BLaER1 (cell line): ENCODE measurements around the gene PRKN.
"Not testable (repeated sequence)": the region's sequence is repeated elsewhere in the genome, so short reads cannot be mapped to it uniquely, and the experiment has no call there.

Experiments used
- H3K27ac ChIP-seq: shearing (Covaris generic); formaldehyde crosslinking; 2 replicates; pipeline ENCODE4 v1.8.1; 2022
- H3K27me3 ChIP-seq: shearing (Covaris generic); formaldehyde crosslinking; 2 replicates; pipeline ENCODE4 v1.8.1; 2022
- H3K36me3 ChIP-seq: shearing (Covaris generic); formaldehyde crosslinking; 2 replicates; pipeline ENCODE4 v1.8.1; 2022
- H3K4me1 ChIP-seq: shearing (Covaris generic); formaldehyde crosslinking; 2 replicates; pipeline ENCODE4 v1.8.1; 2022
- H3K4me2 ChIP-seq: shearing (Covaris generic); formaldehyde crosslinking; 2 replicates; pipeline ENCODE4 v1.8.1; 2022
- H3K4me3 ChIP-seq: shearing (Covaris generic); formaldehyde crosslinking; 2 replicates; pipeline ENCODE4 v1.8.1; 2022
- H3K9ac ChIP-seq: shearing (Covaris generic); formaldehyde crosslinking; 2 replicates; pipeline ENCODE4 v1.8.1; 2022
- H3K9me3 ChIP-seq: shearing (Covaris generic); formaldehyde crosslinking; 2 replicates; pipeline ENCODE4 v1.8.1; 2022
- H4K20me1 ChIP-seq: shearing (Covaris generic); formaldehyde crosslinking; 2 replicates; pipeline ENCODE4 v1.8.1; 2022
- Cebpa-rat ChIP-seq: shearing (Covaris generic); IDR thresholded peaks from 2 replicates; pipeline ENCODE4 v1.8.1; 2022

The PRKN gene

DNA sequence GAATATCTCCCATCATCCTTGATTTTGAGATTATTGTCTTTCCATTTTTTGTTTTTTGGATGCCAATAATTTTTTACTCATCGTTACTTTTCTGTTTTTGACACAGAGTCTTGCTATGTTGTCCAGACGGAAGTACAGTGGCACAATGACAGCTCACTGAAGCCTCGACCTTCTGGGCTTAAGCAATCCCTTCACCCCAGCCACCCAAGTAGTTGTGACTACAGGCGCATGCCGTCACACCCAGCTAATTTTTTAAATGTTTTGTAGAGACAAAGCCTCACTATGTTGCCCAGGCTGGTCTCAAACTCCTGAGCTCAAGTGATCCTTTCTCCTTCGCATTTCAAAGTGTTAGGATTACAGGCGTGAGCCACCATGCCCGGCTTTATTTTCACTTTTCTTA, 851.3 kb downstream of the PRKN start:
- no peak overlapping the region for H3K9ac ChIP-seq
- 0 out of 2 replicates have a peak, but pooled peaks cover 4% of the 10 kb centered on the region for H3K9me3 ChIP-seq
- no peak overlapping the region for H3K27ac ChIP-seq
- no peaks in the 10 kb centered on the region for H4K20me1 ChIP-seq
- H3K4me2 ChIP-seq: no peak overlapping the region
- H3K4me3 ChIP-seq: no peak overlapping the region
- no peaks in the 10 kb centered on the region for H3K4me1 ChIP-seq
- no peak for TF ChIP-seq Cebpa-rat
- no peaks in the 10 kb centered on the region for H3K36me3 ChIP-seq
- no peaks in the 10 kb centered on the region for H3K27me3 ChIP-seq

DNA sequence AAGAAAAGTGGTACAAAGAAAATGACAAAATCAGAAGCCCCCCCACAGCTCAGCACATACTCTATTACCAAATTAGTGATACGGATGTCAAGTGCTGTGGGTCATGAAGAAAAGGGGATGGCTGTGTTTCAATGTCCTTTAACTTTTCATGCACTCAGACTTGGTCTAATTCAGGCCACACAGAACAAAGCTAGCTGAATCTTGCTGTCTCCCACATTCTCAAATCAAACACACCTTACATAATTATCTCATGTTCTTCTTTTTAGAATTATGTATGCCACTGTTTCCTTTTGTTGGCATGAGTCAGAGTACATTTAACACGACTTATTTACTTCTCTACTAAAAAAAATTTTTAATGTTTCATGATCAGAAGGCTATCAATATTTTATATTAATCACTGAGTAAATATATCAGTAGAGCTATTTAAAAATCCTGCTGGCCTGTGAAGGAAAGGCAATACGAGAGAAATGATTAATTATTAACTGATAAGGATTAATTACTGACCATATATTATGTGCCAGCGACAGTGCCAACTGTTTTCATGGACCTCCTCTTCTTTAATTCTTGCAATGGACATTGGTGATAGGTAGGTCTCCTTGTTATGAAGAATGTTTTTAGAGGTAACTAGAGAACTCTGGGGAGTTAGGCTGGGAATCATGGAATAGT, 857.2 kb downstream of the PRKN start:
- Histone ChIP-seq H3K4me3 (no peak overlapping the region), H3K27ac (no peak overlapping the region), H3K27me3 (no peaks in the 10 kb centered on the region), H3K4me1 (no peaks in the 10 kb centered on the region), H3K4me2 (no peak overlapping the region), H3K36me3 (no peaks in the 10 kb centered on the region), H4K20me1 (no peaks in the 10 kb centered on the region), H3K9me3 (no peaks in the 10 kb centered on the region), H3K9ac (no peak overlapping the region)
- TF ChIP-seq Cebpa-rat: no peak

DNA sequence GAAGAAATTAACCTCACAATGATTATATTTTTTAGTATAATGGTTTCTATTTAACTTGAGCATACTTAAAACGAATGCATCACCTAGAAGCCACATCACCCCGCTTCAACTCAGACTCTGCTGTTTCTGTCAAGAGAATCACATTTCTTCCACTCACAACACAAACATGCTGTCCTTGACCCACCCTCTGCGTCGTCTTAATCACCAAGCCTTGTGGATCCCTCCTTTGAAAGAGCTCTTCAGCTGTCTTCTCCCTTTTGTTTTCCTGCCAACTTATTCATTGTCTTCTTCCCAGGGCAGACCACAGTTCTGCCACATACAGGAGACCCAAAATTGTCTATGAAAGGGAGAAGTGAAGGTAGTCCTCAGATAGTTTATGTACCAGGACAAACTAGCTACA, 858.1 kb downstream of the PRKN start:
- Histone ChIP-seq H3K36me3 (no peaks in the 10 kb centered on the region), H3K27me3 (no peaks in the 10 kb centered on the region), H3K9ac (no peak overlapping the region), H3K4me1 (no peaks in the 10 kb centered on the region), H3K4me2 (no peak overlapping the region), H3K4me3 (no peak overlapping the region), H3K27ac (no peak overlapping the region), H4K20me1 (no peaks in the 10 kb centered on the region), H3K9me3 (no peaks in the 10 kb centered on the region)
- TF ChIP-seq Cebpa-rat: no peak

DNA sequence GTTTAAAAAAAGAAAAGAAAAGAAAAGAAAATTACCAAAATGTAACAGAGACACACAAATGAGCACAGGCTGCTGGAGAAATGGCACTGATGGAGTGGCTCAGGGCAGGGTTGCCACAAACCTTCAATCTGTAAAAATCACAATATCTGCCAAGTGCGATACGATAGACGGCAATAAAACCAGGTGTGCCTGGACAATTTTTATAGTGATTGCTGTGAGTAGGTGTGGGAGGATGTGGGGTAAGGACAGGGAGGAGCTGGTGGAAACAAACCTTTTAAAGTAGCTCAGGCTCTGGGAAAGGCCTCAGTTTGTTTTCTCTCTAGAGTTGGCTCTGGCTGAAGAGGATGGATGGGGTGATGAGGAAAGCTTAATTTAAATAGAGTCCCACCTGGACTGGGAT, 861.0 kb downstream of the PRKN start:
- TF ChIP-seq Cebpa-rat: no peak
- Histone ChIP-seq H3K27me3 (no peaks in the 10 kb centered on the region), H3K4me1 (no peaks in the 10 kb centered on the region), H3K4me2 (no peak overlapping the region), H3K4me3 (no peak overlapping the region), H4K20me1 (no peaks in the 10 kb centered on the region), H3K27ac (no peak overlapping the region), H3K9me3 (no peaks in the 10 kb centered on the region), H3K36me3 (no peaks in the 10 kb centered on the region), H3K9ac (no peak overlapping the region)

DNA sequence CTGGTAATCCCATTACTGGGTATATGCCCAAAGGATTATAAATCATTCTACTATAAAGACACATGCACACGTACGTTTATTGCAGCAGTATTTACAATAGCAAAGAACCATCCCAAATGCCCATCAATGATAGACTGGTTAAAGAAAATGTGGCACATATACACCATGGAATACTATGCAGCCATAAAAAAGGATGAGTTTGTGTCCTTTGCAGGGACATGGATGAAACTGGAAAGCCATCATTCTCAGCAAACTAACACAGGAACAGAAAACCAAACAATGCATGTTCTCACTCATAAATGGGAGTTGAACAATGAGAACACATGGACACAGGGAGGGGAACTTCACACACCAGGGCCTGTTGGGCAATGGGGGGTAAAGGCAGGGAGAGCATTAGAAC, 866.5 kb downstream of the PRKN start:
- not testable (repeated sequence) for H4K20me1 ChIP-seq, H3K9me3 ChIP-seq, H3K9ac ChIP-seq, H3K4me3 ChIP-seq, H3K27me3 ChIP-seq, H3K27ac ChIP-seq, H3K4me1 ChIP-seq, H3K36me3 ChIP-seq, H3K4me2 ChIP-seq

DNA sequence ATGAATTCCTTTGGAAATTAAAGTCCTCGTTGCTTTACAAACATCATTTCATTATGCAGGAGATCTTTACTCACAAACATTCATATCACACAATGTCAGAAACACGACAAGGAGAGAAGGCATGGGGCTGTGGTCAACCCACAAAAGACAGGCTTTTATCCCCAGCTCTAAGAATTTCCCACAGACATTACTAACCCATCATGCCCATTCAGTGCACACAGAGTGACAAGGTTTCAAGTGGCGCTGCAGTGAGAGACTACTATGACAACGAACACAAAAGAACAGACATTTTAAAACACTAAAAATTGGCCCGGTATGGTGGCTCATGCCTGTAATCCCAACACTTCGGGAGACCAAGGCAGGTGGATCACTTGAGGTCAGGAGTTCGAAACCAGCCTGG, 873.9 kb downstream of the PRKN start:
- Histone ChIP-seq H3K27ac (no peak overlapping the region), H3K36me3 (no peaks in the 10 kb centered on the region), H3K4me3 (no peak overlapping the region), H3K4me2 (no peak overlapping the region), H3K4me1 (no peaks in the 10 kb centered on the region), H3K27me3 (no peaks in the 10 kb centered on the region), H3K9ac (no peak overlapping the region), H4K20me1 (no peaks in the 10 kb centered on the region), H3K9me3 (no peaks in the 10 kb centered on the region)
- TF ChIP-seq Cebpa-rat: no peak

DNA sequence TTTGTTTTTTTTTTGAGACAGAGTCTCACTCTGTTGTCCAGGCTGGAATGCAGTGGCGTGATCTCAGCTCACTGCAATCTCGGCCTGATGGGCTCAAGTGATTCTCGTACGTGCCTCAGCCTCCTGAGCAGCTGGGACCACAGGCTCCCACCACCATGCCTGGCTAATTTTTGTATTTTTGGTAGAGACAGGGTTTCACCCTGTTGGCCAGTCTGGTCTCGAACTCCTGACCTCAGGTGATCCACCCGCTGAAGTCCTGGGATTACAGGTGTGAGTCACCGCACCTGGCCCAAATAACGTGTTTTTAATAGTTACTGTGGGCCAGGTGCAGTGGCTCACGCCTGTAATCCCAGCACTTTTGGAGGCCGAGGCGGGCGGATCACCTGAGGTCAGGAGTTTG, 876.1 kb downstream of the PRKN start:
- H3K4me1 ChIP-seq, H3K27ac ChIP-seq, H3K9ac ChIP-seq, H3K4me3 ChIP-seq, H3K36me3 ChIP-seq, H4K20me1 ChIP-seq, H3K27me3 ChIP-seq, H3K9me3 ChIP-seq, H3K4me2 ChIP-seq: not testable (repeated sequence)

DNA sequence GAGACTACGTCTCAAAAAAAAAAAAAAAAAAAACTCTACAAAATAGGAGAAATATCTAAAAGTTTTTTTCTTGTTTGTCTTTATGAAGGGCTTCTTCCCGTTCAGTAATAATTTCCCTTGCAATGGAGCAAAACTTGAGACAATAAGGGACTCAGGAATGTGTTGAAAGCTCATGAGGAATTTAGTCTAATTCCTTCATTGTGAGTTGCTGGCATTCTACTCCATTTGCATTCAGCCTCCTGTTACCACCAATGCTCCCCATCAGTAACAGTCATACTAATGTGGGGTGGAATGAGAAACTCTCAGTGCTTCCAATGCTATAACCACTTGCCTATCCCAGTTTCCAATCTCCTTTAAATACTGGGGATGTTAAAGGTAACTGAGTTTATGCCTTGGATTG, 877.0 kb downstream of the PRKN start:
- Histone ChIP-seq H3K9me3 (no peaks in the 10 kb centered on the region), H3K27ac (no peak overlapping the region), H4K20me1 (no peaks in the 10 kb centered on the region), H3K36me3 (no peaks in the 10 kb centered on the region), H3K4me2 (no peak overlapping the region), H3K9ac (no peak overlapping the region), H3K4me3 (no peak overlapping the region), H3K27me3 (no peaks in the 10 kb centered on the region), H3K4me1 (no peaks in the 10 kb centered on the region)
- no peak for TF ChIP-seq Cebpa-rat

DNA sequence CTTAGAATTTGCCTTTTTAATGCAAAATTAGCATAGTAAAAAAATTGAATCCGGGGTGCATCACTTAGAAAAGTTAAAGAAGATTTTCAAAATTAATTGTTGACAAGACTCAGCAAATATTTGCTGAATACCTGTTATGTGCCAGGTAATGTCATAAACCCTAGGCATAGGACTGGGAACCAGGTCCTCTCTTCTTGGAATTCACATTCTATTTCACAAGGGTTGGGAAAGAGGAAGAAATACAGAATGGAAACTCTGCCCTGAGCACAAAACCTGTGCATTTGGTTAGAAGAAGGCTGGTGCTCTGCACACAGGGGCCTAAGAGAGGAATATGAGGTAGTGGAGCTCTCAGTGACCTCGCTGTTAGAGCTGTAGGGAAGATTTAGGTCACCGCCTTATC, 879.9 kb downstream of the PRKN start:
- no peaks in the 10 kb centered on the region for H4K20me1 ChIP-seq

DNA sequence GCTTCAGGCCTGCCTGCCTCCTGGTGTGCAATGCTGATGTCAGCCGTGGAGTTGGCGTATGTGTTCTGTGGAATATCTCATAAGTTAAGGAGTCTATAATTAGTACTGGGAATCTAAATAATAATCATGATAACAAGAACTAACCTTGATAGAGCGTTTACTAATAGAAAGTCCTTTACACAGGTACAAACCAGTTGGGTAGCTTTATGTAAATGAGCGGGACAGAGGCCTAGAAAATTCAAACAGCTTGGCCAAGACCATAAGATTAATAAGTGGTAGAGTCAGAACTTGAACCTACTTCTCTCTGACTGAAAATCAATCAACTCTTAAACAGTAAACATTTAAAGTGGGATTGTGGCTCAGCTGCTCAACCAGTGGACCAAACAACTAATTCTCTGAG, 882.8 kb downstream of the PRKN start:
- no peaks in the 10 kb centered on the region for H3K27me3 ChIP-seq
- H3K27ac ChIP-seq: no peak overlapping the region
- H3K9me3 ChIP-seq: no peaks in the 10 kb centered on the region
- no peak overlapping the region for H3K4me2 ChIP-seq
- no peak overlapping the region for H3K9ac ChIP-seq
- no peak overlapping the region for H3K4me3 ChIP-seq
- TF ChIP-seq Cebpa-rat: no peak
- H3K4me1 ChIP-seq: no peaks in the 10 kb centered on the region
- H4K20me1 ChIP-seq: no peaks in the 10 kb centered on the region
- no peaks in the 10 kb centered on the region for H3K36me3 ChIP-seq

More for the DNA sequence above, 879.9 kb downstream of the PRKN start:
- H3K9ac ChIP-seq: no peak overlapping the region
- no peak overlapping the region for H3K4me3 ChIP-seq
- H3K36me3 ChIP-seq: no peaks in the 10 kb centered on the region
- H3K9me3 ChIP-seq: no peaks in the 10 kb centered on the region
- no peak for TF ChIP-seq Cebpa-rat
- no peak overlapping the region for H3K27ac ChIP-seq
- H3K4me2 ChIP-seq: no peak overlapping the region
- H3K27me3 ChIP-seq: no peaks in the 10 kb centered on the region
- no peaks in the 10 kb centered on the region for H3K4me1 ChIP-seq

DNA sequence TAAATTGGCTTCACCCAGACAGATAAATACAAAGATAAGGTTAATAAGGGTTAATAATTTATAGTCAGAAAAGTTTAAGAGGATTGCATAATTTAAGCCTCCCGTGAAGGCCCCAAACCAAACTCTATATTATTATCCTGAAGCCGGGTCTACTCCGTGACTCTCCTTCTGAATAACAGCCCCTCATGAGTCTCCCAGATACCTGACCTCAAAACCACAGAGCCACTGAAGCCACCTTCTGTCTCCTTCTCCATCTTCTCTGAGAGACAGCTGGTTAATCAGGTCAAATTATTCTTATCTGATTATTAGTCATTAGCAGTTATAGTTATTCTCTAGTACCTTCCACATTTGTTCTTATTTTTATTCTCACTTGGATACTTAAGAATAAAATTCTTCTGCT, 884.5 kb downstream of the PRKN start:
- no peaks in the 10 kb centered on the region for H3K9me3 ChIP-seq
- H3K27ac ChIP-seq: no peak overlapping the region
- H3K9ac ChIP-seq: no peak overlapping the region
- no peak for TF ChIP-seq Cebpa-rat
- no peaks in the 10 kb centered on the region for H4K20me1 ChIP-seq
- H3K27me3 ChIP-seq: no peaks in the 10 kb centered on the region
- no peaks in the 10 kb centered on the region for H3K36me3 ChIP-seq
- no peak overlapping the region for H3K4me3 ChIP-seq
- no peaks in the 10 kb centered on the region for H3K4me1 ChIP-seq
- H3K4me2 ChIP-seq: no peak overlapping the region
